Measurements from ENCODE around the gene GGN.

GGN gene

DNA sequence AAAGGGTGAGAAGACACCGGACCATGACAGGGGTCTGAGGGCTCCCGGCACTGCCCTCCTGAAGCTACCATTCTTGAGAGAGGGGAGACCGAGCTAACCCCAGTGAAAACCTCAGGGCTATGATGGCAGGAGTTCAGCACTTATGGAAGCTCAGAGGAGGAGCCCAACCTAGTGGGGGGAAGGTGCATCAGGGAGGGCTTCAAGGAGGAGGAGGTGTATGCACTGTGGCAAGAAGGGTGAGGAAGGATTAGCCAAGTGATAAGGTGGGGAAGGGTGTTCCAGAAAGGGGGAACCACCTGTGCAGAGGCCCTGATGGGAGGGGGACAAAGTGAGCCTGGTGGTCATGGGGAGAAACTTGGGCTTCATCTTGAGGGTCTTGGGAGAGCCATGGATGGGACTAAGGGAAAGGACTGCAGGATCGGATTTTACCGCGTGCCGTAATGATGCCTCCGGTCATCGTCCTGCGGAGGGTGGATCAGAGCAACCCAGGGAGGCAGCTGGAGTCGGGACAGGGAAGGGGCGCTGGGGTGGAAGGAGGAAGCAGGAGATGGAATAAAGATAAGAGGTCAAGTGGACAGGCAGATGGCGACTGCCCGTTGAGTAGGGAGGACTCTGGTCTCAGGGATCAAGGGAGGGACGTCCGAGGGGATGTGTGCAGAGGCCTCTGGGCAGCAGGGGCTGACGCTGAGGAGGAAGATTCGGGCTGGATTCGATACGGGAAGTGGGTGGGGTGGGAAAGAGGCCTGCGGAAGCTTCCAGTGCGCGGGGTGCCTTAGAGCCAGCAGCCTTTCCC lies 26.8 kb downstream of the GGN start:
- TF ChIP-seq, protein P1, sequence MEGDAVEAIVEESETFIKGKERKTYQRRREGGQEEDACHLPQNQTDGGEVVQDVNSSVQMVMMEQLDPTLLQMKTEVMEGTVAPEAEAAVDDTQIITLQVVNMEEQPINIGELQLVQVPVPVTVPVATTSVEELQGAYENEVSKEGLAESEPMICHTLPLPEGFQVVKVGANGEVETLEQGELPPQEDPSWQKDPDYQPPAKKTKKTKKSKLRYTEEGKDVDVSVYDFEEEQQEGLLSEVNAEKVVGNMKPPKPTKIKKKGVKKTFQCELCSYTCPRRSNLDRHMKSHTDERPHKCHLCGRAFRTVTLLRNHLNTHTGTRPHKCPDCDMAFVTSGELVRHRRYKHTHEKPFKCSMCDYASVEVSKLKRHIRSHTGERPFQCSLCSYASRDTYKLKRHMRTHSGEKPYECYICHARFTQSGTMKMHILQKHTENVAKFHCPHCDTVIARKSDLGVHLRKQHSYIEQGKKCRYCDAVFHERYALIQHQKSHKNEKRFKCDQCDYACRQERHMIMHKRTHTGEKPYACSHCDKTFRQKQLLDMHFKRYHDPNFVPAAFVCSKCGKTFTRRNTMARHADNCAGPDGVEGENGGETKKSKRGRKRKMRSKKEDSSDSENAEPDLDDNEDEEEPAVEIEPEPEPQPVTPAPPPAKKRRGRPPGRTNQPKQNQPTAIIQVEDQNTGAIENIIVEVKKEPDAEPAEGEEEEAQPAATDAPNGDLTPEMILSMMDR (IDR thresholded peaks at IDR 0.05; ENCODE audit: borderline replicate concordance, control extremely low read depth, extremely low read depth, insufficient read depth, missing control alignments): no peak
- in situ Hi-C loops (cut with MboI; ENCODE audit: low sequenced_read_pairs, unreplicated experiment): no loop called here
- DNase-seq (ENCODE audit: low spot score): no peak

DNA sequence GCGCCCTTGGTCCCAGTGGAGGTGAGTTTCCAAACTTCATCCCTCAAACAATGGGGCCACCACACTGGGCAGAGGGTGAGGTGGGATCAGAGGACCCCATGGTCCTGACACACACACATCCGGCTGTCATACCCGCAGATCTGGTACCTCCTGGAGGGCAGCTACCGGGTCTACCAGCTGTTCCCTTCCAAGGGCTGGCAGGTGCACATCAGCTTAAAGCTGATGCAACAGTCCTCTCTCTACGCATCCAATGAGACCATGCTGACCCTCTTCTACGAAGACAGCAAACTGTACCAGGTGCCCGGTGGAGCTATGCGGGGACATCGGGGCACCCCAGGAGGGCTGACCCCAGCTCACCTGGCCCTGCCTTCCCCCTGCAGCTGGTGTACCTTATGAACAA lies 27.5 kb downstream of the GGN start:
- in situ Hi-C loops (cut with MboI; ENCODE audit: low sequenced_read_pairs, unreplicated experiment): no loop called here
- TF ChIP-seq, protein P1 (IDR thresholded peaks at IDR 0.05; ENCODE audit: borderline replicate concordance, control extremely low read depth, extremely low read depth, insufficient read depth, missing control alignments): no peak
- DNase-seq (ENCODE audit: low spot score): no peak

DNA sequence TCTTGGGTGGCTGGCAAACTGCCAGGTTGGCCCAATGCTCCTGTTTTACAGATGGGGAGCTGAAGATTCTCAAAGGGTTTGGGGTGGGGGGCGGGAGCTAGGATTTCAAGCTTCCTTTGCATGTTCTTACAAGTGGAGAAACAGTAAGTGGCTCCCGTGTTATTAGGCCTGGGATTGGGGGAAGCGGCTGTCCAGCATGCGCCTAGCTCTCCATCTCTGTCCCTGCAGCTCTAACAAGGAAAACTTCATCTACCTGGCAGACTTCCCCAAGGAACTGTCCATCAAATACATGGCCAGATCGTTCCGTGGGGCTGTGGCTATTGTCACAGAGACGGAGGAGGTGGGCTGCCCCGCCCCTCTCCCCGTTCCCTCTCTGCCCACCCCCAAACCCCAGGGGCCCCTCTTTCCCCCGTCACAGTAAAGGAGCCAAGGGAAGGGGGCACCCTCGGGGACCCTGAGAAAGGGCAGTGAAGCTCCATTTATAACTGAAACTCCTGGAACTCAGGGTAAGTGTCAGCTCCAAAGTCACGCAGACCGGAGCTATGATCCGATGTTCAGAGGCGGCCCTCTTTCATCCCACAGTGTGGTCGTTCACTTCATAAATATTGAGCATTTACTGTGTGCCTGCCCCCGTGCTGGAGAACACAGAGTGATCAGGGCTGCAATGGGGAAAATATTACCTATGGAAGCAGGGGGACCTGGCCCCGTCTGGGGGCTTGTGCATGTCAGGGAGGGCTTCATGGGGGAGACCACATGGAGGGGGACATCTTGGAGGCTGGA lies 28.4 kb downstream of the GGN start:
- in situ Hi-C loops (cut with MboI; ENCODE audit: low sequenced_read_pairs, unreplicated experiment): no loop called here
- TF ChIP-seq, protein P1 (IDR thresholded peaks at IDR 0.05; ENCODE audit: borderline replicate concordance, control extremely low read depth, extremely low read depth, insufficient read depth, missing control alignments): no peak
- no peak for DNase-seq (ENCODE audit: low spot score)

DNA sequence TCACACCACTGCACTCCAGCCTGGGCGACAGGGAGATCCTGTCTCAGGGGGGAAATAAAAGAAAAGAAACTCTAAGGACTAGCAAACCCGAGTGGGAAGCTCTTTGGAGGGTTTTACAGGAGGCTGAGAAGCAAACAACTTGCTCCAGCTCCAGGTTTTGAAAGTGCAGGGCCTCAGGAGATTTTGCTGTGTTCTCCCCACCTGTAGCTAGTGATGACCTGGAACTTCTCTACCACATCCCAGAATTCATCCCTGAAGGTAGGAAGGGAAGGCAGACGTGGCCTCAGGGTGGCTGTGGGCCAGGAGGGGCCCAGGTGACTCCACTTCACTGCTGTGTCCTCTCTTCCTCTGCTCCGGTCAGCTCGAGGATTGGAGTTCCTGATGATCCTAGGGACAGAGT lies 29.8 kb downstream of the GGN start:
- DNase-seq (ENCODE audit: low spot score): no peak
- in situ Hi-C loops (cut with MboI; ENCODE audit: low sequenced_read_pairs, unreplicated experiment): no loop called here
- TF ChIP-seq, protein P1 (IDR thresholded peaks at IDR 0.05; ENCODE audit: borderline replicate concordance, control extremely low read depth, extremely low read depth, insufficient read depth, missing control alignments): no peak

DNA sequence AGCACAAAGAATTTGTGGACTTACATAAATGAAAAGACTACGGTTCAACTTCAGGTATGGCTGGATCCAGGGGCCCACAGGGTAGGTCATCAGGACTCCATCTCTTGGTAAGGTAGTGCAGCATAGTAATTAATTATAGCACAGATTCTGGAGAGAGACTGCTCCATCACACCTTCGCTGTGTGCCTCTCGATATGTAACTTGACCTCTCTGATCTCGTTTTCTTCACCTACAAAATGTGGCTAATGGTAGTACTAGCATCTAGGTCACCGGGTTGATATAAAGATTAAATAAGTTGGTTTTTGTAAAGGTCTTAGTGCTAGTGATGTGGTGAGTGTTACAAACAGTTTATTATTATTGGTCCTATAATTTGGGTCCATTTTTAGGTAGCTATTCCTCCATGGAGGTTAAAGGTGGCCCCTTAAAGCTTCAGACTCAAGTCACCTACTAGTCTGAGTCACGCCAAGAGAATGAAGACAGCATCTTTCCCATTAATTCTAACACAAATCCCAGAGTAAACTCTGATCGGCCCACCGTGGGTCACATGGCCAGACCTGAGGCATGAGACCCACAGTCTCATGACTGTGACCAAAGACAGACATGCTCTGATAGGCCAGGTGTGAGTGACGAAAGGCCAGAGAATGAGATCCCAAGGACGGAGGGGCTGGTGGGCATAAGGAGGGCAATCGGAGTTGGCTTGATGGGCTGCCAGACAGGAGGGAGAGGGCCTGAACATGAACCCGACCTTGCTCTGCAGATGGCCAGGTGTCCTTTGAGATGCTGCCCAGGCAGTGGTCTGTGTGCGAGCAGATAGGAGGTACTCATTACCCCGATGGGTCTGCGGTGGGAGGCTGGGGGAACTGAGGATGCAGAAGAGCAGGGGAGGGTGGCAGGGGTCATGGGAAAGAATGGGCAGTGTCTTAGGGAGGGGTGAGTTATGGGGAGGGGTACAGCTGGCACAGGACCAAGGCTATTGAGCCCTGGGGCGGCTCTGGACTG lies 31.8 kb downstream of the GGN start:
- TF ChIP-seq, protein P1 (IDR thresholded peaks at IDR 0.05; ENCODE audit: borderline replicate concordance, control extremely low read depth, extremely low read depth, insufficient read depth, missing control alignments): no peak
- in situ Hi-C loops (cut with MboI; ENCODE audit: low sequenced_read_pairs, unreplicated experiment): no loop called here
- no peak for DNase-seq (ENCODE audit: low spot score)

DNA sequence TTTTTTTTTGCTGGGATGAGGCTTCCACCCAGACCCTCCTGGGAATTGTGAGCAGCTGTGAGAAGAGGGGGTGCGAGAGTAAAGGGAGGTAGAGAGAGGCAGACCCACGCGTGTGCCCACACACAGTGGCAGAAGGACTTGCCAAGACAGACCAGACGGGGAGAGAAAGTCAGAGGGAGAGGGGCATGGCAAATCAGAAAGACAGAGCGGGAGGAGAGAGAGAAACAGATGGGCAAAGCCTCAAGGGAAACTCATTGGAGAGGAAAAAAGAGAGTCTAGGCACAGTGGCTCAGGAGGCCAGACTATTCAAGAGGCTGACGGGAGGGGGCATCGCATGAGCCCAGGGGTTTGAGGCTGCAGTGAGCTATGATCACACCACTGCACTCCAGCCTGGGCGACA lies 35.2 kb downstream of the GGN start:
- no peak for DNase-seq (ENCODE audit: low spot score)
- TF ChIP-seq, protein P1 (IDR thresholded peaks at IDR 0.05; ENCODE audit: borderline replicate concordance, control extremely low read depth, extremely low read depth, insufficient read depth, missing control alignments): no peak
- in situ Hi-C loops (cut with MboI; ENCODE audit: low sequenced_read_pairs, unreplicated experiment): no loop called here
